HepG2 (cell line): ENCODE measurements around the gene PARP15. TPM values are rescaled to one million over a fixed set of nuclear protein-coding genes. Genes with fewer than 3 reads are reported as not detected.
A peak's percentile ranks its signal among the peaks of the same experiment; 100 is the strongest.

Experiments
- CHCHD3 ChIP-seq: sonication (generic); formaldehyde crosslinking; IDR thresholded peaks from 2 replicates; pipeline ENCODE4 v1.8.0; 2022; ENCODE audit warnings: mild to moderate bottlenecking, missing genetic modification reagents, moderate library complexity
- FOSL2 ChIP-seq: sonication (generic); formaldehyde crosslinking; IDR thresholded peaks from 2 replicates; pipeline ENCODE4 v1.4.0; 2020; ENCODE audit warnings: missing genetic modification reagents
- JUNB ChIP-seq: sonication (generic); formaldehyde crosslinking; IDR thresholded peaks from 2 replicates; pipeline ENCODE4 v1.8.0; 2022; ENCODE audit warnings: missing genetic modification reagents, mild to moderate bottlenecking, borderline replicate concordance
- NCOA1 ChIP-seq: sonication (generic); formaldehyde crosslinking; IDR thresholded peaks from 2 replicates; pipeline ENCODE4 v1.9.0; 2021; ENCODE audit warnings: missing genetic modification reagents
- NR2F6 ChIP-seq, 2 experiments: IDR thresholded peaks; 2 replicates each; pipeline ENCODE4 v1.6.1; 2016; ENCODE audit warnings: antibody characterized with exemption in 1 of 2, mild to moderate bottlenecking in 1 of 2
- PLSCR1 ChIP-seq: sonication (generic); formaldehyde crosslinking; IDR thresholded peaks from 2 replicates; pipeline ENCODE4 v1.5.0; 2020; ENCODE audit warnings: missing genetic modification reagents, mild to moderate bottlenecking, borderline replicate concordance
- SALL2 ChIP-seq: sonication (generic); formaldehyde crosslinking; IDR thresholded peaks from 2 replicates; pipeline ENCODE4 v1.8.1; 2023; ENCODE audit warnings: mild to moderate bottlenecking, missing genetic modification reagents, inconsistent platforms
- SNAPC4 ChIP-seq: sonication (generic); formaldehyde crosslinking; IDR thresholded peaks from 2 replicates; pipeline ENCODE4 v1.4.0; 2020; ENCODE audit warnings: mild to moderate bottlenecking, missing genetic modification reagents
- THYN1 ChIP-seq: sonication (generic); formaldehyde crosslinking; IDR thresholded peaks from 2 replicates; pipeline ENCODE4 v1.8.1; 2023; ENCODE audit warnings: low read depth, mild to moderate bottlenecking, moderate library complexity, missing genetic modification reagents, borderline replicate concordance
- ZBTB37 ChIP-seq: sonication (generic); formaldehyde crosslinking; IDR thresholded peaks from 2 replicates; pipeline ENCODE4 v1.4.0; 2020; ENCODE audit warnings: mild to moderate bottlenecking, missing genetic modification reagents
- ZMAT5 ChIP-seq: sonication (generic); formaldehyde crosslinking; IDR thresholded peaks from 2 replicates; pipeline ENCODE4 v1.5.0; 2020; ENCODE audit warnings: mild to moderate bottlenecking, low read depth, missing genetic modification reagents, borderline replicate concordance
- ZNF543 ChIP-seq: sonication (generic); formaldehyde crosslinking; IDR thresholded peaks from 2 replicates; pipeline ENCODE4 v1.4.0; 2020; ENCODE audit warnings: mild to moderate bottlenecking, missing genetic modification reagents
- ZNF549 ChIP-seq: sonication (generic); formaldehyde crosslinking; IDR thresholded peaks from 2 replicates; pipeline ENCODE4 v1.5.0; 2020; ENCODE audit warnings: missing genetic modification reagents
- ZNF646 ChIP-seq: sonication (generic); formaldehyde crosslinking; IDR thresholded peaks from 2 replicates; pipeline ENCODE4 v1.9.0; 2021; ENCODE audit warnings: mild to moderate bottlenecking, missing genetic modification reagents
- polyA plus RNA-seq, 8 experiments: library from polyadenylated mRNA; depleted of rRNA in 3 of 8; stranded (reverse) in 7 of 8; unstranded in 1 of 8; fragments of >200 nt; fragmentation: Illumina TruSeq in 4 of 8; extraction: Trizol in 4 of 8; gene quantifications; 2 replicates each; pipeline versions ENCODE4 v1.2.1 to v1.2.3, GENCODE V29; 2011 to 2016; ENCODE audit warnings: low read depth in 4 of 8, missing spikeins in 1 of 8, mixed read lengths in 1 of 8; ENCODE audit not compliant: insufficient read depth in 1 of 8
- total RNA-seq, 5 experiments: library from RNA; depleted of rRNA; stranded (reverse); fragments of >200 nt; fragmentation: Illumina TruSeq; extraction: Trizol; gene quantifications; 2 replicates each; pipeline ENCODE4 v1.2.3, GENCODE V29; 2016; ENCODE audit warnings: low read depth in 1 of 5

Gene PARP15
- total and polyA plus RNA-seq, 2 of the 13 experiments (the other 11 are each of a cell fraction or from before 2014, with no cell fraction given) = 0.02 TPM; not detected in 1

- TF ChIP-seq ZNF646 (CRISPR knock-in tag) = no peak
- no peak for TF ChIP-seq PLSCR1 (CRISPR knock-in tag)
- TF ChIP-seq NCOA1 (CRISPR knock-in tag) = no peak
- TF ChIP-seq FOSL2 (CRISPR knock-in tag) = peak; percentile 40; the same call in 1 of the 2 replicates
- no peak for TF ChIP-seq ZMAT5 (CRISPR knock-in tag)
- no peak for TF ChIP-seq THYN1 (CRISPR knock-in tag)
- TF ChIP-seq ZNF549 (CRISPR knock-in tag) = no peak
- TF ChIP-seq SALL2 = no peak; the same call in 1 of the 2 replicates
- TF ChIP-seq SNAPC4 = no peak
- no peak for TF ChIP-seq JUNB (CRISPR knock-in tag)
- no peak for TF ChIP-seq ZBTB37 (CRISPR knock-in tag)
- no peak for TF ChIP-seq NR2F6 (IDR thresholded peaks at IDR 0.05)
- TF ChIP-seq NR2F6 (CRISPR knock-in tag; IDR thresholded peaks at IDR 0.05) = no peak
- TF ChIP-seq ZNF543 (CRISPR knock-in tag) = peak; percentile 91
- no peak for TF ChIP-seq CHCHD3 (CRISPR knock-in tag)
Observed at GRCh38 chr3:122564155-122564912, 13.1 kb upstream of the PARP15 start, which contains the start of the genes DTX3L and PARP9 (continued).
